ENCODE data around the gene TENM3.

GRCh38 chr4:182250446-182250845 lies 7.2 kb downstream of the TENM3 start:
- TF ChIP-seq POLR2A (IDR thresholded peaks at IDR 0.05), result no peak
- no peak for TF ChIP-seq CTCF (IDR thresholded peaks at IDR 0.05)

Data from esophagus squamous epithelium (tissue), 4 donors.